ENCODE data around the gene MID1. TPM values are rescaled to one million over a fixed set of nuclear protein-coding genes. Genes with fewer than 3 reads are reported as not detected.
A peak's percentile ranks its signal among the peaks of the same experiment; 100 is the strongest.

Gene MID1
- total and polyA plus RNA-seq, 2 donors from 2014 or later: 5.3 to 54.1 TPM

DNA sequence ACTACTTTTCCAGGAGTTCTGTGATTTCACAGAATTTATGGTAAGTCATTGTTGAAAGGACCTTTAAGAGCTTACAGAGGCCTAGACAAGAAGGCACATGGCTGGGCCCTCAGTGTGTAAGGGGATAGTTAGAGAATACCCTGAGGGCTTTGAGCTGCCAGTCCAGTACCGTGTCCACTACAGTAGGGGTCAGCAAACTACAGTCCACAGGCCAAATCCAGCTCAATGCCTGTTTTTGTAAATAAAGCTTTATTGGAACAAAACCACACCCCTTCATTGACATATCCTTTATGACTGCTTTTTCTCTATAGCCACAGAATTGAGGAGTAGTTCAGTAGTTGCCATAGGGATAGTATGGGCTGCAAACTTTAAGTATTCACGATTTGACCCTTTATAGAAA lies 176.2 kb downstream of the MID1 start:
- no peaks in the 10 kb centered on the region for H3K4me1 ChIP-seq (ENCODE audit: control insufficient read depth in 2 of 3, insufficient read depth in 2 of 3, low read depth in 1 of 3, low read length in 3 of 3)
- no peaks in the 10 kb centered on the region for H3K9me3 ChIP-seq (ENCODE audit: control insufficient read depth in 2 of 3, insufficient read depth in 1 of 3, low read length in 3 of 3)
- no peak overlapping the region for H3K27ac ChIP-seq (ENCODE audit: low read depth in 2 of 2, low read length in 2 of 2)
- TF ChIP-seq, protein P1, sequence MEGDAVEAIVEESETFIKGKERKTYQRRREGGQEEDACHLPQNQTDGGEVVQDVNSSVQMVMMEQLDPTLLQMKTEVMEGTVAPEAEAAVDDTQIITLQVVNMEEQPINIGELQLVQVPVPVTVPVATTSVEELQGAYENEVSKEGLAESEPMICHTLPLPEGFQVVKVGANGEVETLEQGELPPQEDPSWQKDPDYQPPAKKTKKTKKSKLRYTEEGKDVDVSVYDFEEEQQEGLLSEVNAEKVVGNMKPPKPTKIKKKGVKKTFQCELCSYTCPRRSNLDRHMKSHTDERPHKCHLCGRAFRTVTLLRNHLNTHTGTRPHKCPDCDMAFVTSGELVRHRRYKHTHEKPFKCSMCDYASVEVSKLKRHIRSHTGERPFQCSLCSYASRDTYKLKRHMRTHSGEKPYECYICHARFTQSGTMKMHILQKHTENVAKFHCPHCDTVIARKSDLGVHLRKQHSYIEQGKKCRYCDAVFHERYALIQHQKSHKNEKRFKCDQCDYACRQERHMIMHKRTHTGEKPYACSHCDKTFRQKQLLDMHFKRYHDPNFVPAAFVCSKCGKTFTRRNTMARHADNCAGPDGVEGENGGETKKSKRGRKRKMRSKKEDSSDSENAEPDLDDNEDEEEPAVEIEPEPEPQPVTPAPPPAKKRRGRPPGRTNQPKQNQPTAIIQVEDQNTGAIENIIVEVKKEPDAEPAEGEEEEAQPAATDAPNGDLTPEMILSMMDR (IDR thresholded peaks at IDR 0.05; ENCODE audit: borderline replicate concordance, extremely low read depth, insufficient read depth): peak; percentile 27
- no peak for DNase-seq
- FAIRE-seq: no peak
- no peaks in the 10 kb centered on the region for H3K27me3 ChIP-seq (ENCODE audit: control insufficient read depth, insufficient read depth, low read length)
- intact Hi-C loops (cut with DNase I): no loop called here
- H3K9ac ChIP-seq (ENCODE audit: low read length in 3 of 3): no peak overlapping the region
- no peaks in the 10 kb centered on the region for H3K36me3 ChIP-seq (ENCODE audit: control insufficient read depth in 2 of 3, insufficient read depth in 3 of 3, low read length in 3 of 3)
- H3K4me3 ChIP-seq (ENCODE audit: low read length in 3 of 3): no peak overlapping the region

- no peak for FAIRE-seq
These were observed 178.9 kb downstream of the MID1 start for GRCh38 chrX:10441464-10441863.

DNA sequence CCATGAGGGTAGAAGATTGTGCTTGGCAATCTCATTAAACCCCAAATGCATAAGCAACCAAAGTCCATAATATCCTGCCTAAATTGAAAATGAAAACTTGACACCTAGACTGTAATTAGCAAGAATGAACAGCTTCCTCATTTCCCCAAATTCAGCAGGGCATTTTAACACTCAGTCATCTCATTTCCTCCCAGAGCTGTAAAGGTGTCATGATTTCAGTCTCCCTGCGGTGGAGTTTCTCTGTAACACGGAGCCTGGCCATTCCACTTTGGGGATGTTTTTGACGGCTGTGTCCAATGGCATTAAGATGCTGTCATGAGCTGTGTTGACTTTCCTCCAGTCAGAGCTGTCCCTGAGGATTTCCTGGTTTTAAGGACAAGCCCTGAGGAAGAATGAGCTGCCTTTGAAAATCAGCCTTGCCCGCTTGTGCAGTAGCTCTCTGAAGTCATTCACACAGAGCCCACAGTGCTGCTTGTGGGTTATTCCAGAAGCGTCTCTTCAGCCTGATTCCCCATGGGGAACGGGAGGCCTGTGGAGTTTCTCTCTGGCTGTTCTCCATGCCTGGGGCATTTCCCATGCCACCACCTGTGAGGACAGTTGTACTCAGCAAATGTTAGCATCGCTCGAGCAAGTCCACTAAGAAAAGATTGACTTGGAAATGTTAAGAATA lies 187.0 kb downstream of the MID1 start:
- no peak overlapping the region for H3K4me3 ChIP-seq (ENCODE audit: low read length in 3 of 3)
- H3K9me3 ChIP-seq (ENCODE audit: control insufficient read depth in 2 of 3, insufficient read depth in 1 of 3, low read length in 3 of 3): no peaks in the 10 kb centered on the region
- no peak overlapping the region for H3K27ac ChIP-seq (ENCODE audit: low read depth in 2 of 2, low read length in 2 of 2)
- H3K27me3 ChIP-seq (ENCODE audit: control insufficient read depth, insufficient read depth, low read length): no peaks in the 10 kb centered on the region
- no peak overlapping the region for H3K9ac ChIP-seq (ENCODE audit: low read length in 3 of 3)
- FAIRE-seq (no peak), DNase-seq (no peak)
- H3K4me1 ChIP-seq (ENCODE audit: control insufficient read depth in 2 of 3, insufficient read depth in 2 of 3, low read depth in 1 of 3, low read length in 3 of 3): no peaks in the 10 kb centered on the region
- TF ChIP-seq, protein P1 (IDR thresholded peaks at IDR 0.05; ENCODE audit: borderline replicate concordance, extremely low read depth, insufficient read depth): no peak
- intact Hi-C loops (cut with DNase I): no loop called here
- H3K36me3 ChIP-seq (ENCODE audit: control insufficient read depth in 2 of 3, insufficient read depth in 3 of 3, low read length in 3 of 3): no peaks in the 10 kb centered on the region

More at GRCh38 chrX:10441464-10441863, 178.9 kb downstream of the MID1 start:
- Histone ChIP-seq H3K27ac (ENCODE audit: low read depth in 2 of 2, low read length in 2 of 2) (no peak overlapping the region), H3K9ac (ENCODE audit: low read length in 3 of 3) (no peak overlapping the region), H3K27me3 (ENCODE audit: control insufficient read depth, insufficient read depth, low read length) (no peaks in the 10 kb centered on the region), H3K4me3 (ENCODE audit: low read length in 3 of 3) (no peak overlapping the region), H3K36me3 (ENCODE audit: control insufficient read depth in 2 of 3, insufficient read depth in 3 of 3, low read length in 3 of 3) (no peaks in the 10 kb centered on the region), H3K4me1 (ENCODE audit: control insufficient read depth in 2 of 3, insufficient read depth in 2 of 3, low read depth in 1 of 3, low read length in 3 of 3) (no peaks in the 10 kb centered on the region), H3K9me3 (ENCODE audit: control insufficient read depth in 2 of 3, insufficient read depth in 1 of 3, low read length in 3 of 3) (no peaks in the 10 kb centered on the region)
- DNase-seq: no peak
- TF ChIP-seq, protein P1 (IDR thresholded peaks at IDR 0.05; ENCODE audit: borderline replicate concordance, extremely low read depth, insufficient read depth): no peak
- intact Hi-C loops (cut with DNase I): no loop called here

DNA sequence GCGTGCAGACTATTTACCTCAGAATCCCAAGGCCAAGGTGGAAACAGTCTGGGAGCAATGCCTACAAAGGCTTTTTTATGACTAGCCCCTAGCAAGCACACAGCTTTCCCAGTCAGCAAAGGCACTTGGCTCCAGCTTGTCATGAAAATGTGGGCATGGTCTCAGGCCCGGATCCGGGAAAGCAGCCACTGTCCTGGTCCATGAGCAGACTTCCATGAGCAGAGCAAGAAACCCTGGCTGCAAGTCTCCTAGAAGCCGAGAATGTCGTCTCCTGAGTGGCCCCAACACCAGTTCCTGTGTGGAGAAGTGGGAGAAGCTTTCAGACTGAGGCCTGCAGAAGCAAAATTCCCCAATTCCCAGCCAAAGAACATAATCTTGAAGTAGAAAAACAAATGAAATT lies 190.5 kb downstream of the MID1 start:
- no peak overlapping the region for H3K4me3 ChIP-seq (ENCODE audit: low read length in 3 of 3)
- DNase-seq (no peak), FAIRE-seq (no peak)
- no peaks in the 10 kb centered on the region for H3K36me3 ChIP-seq (ENCODE audit: control insufficient read depth in 2 of 3, insufficient read depth in 3 of 3, low read length in 3 of 3)
- H3K9me3 ChIP-seq (ENCODE audit: control insufficient read depth in 2 of 3, insufficient read depth in 1 of 3, low read length in 3 of 3): no peaks in the 10 kb centered on the region
- H3K4me1 ChIP-seq (ENCODE audit: control insufficient read depth in 2 of 3, insufficient read depth in 2 of 3, low read depth in 1 of 3, low read length in 3 of 3): no peaks in the 10 kb centered on the region
- no peak overlapping the region for H3K27ac ChIP-seq (ENCODE audit: low read depth in 2 of 2, low read length in 2 of 2)
- TF ChIP-seq, protein P1 (IDR thresholded peaks at IDR 0.05; ENCODE audit: borderline replicate concordance, extremely low read depth, insufficient read depth): no peak
- no peak overlapping the region for H3K9ac ChIP-seq (ENCODE audit: low read length in 3 of 3)
- intact Hi-C loops (cut with DNase I): no loop called here
- no peaks in the 10 kb centered on the region for H3K27me3 ChIP-seq (ENCODE audit: control insufficient read depth, insufficient read depth, low read length)
